GM18951 (cell line): Measurements from ENCODE around the gene TSC2.
"Not testable (repeated sequence)": the region's sequence is repeated elsewhere in the genome, so short reads cannot be mapped to it uniquely, and the experiment has no call there.

Source experiments
- POLR2A ChIP-seq: IDR thresholded peaks from 4 replicates; pipeline ENCODE4 v1.6.1; 2011; ENCODE audit warnings: mild to moderate bottlenecking; ENCODE audit not compliant: insufficient read length, insufficient read depth; ENCODE audit errors: extremely low read depth
- in situ Hi-C: fragments of 300-500 bp; cut with MboI; formaldehyde crosslinking; loops from one replicate; pipeline ENCODE4 v1.12.0; 2022; ENCODE audit warnings: low sequenced_read_pairs, mixed read lengths, inconsistent platforms; ENCODE audit not compliant: unreplicated experiment

The TSC2 gene

GRCh38 chr16:2088759-2089358, 41.1 kb downstream of the TSC2 start:
- in situ Hi-C loops: no loop called here
- TF ChIP-seq POLR2A: no peak

- in situ Hi-C loops: no loop called here
- TF ChIP-seq POLR2A: no peak
Observed at GRCh38 chr16:2089706-2090480, 42.1 kb downstream of the TSC2 start.

GRCh38 chr16:2090481-2090776, 42.6 kb downstream of the TSC2 start:
- TF ChIP-seq POLR2A: no peak
- in situ Hi-C loops: no loop called here

GRCh38 chr16:2090777-2091546, 43.2 kb downstream of the TSC2 start:
- no peak for TF ChIP-seq POLR2A
- in situ Hi-C loops: no loop called here

- in situ Hi-C loops: no loop called here
- no peak for TF ChIP-seq POLR2A
Observed at GRCh38 chr16:2091547-2092255, 43.9 kb downstream of the TSC2 start.

GRCh38 chr16:2092256-2092620, 44.5 kb downstream of the TSC2 start:
- TF ChIP-seq POLR2A: no peak
- in situ Hi-C loops: no loop called here

- in situ Hi-C loops: no loop called here
Observed at GRCh38 chr16:2092866-2093265, 45.1 kb downstream of the TSC2 start.

GRCh38 chr16:2093793-2094192, 46.0 kb downstream of the TSC2 start:
- in situ Hi-C loops: no loop called here
- TF ChIP-seq POLR2A: no peak

More at GRCh38 chr16:2092866-2093265, 45.1 kb downstream of the TSC2 start:
- no peak for TF ChIP-seq POLR2A

- no peak for TF ChIP-seq POLR2A
- in situ Hi-C loops: no loop called here
Observed at GRCh38 chr16:2095315-2095853, 47.6 kb downstream of the TSC2 start.

- no peak for TF ChIP-seq POLR2A
- in situ Hi-C loops: no loop called here
Observed at GRCh38 chr16:2095918-2096582, 48.3 kb downstream of the TSC2 start.

- TF ChIP-seq POLR2A: no peak
- in situ Hi-C loops: no loop called here
Observed at GRCh38 chr16:2096853-2097595, 49.2 kb downstream of the TSC2 start.

- in situ Hi-C loops: not testable (repeated sequence)
Observed at GRCh38 chr16:2097689-2098088, 49.9 kb downstream of the TSC2 start.

- in situ Hi-C loops: not testable (repeated sequence)
Observed at GRCh38 chr16:2101581-2101980, 53.8 kb downstream of the TSC2 start.
